NCI-H345 treated with DMSO at 0.1 percent for 48 hours (cell line): ENCODE measurements around the gene RIN3.

Experiments
- DNase-seq: peaks from one replicate; lab custom pipeline; 2025; ENCODE audit not compliant: unreplicated experiment; lab: John Stamatoyannopoulos, UW

The RIN3 gene

DNA sequence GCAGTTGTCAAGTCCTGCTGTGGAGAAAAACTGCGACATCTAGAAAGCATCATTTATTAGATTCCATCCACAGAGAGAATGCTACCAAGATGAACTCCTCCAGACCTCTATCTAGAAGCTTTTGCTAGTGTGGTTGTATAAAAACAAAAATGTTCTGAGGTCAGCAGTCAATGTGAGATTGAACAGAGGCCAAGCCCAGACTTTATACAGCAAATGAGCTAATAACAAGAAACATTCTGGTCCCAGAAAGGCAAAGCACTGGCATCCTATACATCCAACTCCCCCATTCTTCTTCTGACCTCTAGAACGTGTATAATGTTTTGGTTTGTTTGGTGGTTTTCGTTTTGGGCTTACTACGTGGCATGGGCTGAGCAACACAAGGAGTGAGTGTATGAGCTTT lies 26.7 kb upstream of the RIN3 start:
- no peak for DNase-seq

DNA sequence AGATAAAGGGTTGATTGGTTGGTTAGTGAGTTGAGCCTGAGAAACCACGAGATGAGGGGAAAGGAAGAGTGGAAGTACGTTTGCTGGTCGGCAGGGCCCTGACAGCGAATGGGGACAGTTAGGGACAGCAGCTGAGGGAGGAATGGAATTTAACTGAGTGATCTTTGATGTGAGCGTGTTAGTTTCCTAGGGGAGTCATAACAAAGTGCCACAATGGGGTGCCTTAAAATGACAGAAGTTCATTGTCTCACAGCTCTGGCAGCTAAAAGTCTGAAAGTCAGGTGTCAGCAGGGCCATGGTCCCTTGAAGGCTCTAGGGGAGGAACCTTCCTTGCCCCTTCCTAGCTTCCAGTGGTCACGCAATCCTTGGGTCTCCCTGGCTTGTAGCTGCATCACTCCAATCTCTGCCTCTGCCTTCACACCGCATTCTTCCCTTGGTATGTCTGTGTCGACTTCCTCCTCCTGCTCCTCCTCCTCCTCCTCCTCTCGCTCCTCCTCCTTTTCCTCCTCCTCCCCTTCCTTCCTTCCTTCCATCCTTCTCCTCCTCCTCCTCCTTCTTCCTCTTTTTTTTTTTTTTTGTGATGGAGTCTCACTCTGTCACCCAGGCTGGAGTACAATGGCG lies 26.0 kb upstream of the RIN3 start:
- DNase-seq: no peak

DNA sequence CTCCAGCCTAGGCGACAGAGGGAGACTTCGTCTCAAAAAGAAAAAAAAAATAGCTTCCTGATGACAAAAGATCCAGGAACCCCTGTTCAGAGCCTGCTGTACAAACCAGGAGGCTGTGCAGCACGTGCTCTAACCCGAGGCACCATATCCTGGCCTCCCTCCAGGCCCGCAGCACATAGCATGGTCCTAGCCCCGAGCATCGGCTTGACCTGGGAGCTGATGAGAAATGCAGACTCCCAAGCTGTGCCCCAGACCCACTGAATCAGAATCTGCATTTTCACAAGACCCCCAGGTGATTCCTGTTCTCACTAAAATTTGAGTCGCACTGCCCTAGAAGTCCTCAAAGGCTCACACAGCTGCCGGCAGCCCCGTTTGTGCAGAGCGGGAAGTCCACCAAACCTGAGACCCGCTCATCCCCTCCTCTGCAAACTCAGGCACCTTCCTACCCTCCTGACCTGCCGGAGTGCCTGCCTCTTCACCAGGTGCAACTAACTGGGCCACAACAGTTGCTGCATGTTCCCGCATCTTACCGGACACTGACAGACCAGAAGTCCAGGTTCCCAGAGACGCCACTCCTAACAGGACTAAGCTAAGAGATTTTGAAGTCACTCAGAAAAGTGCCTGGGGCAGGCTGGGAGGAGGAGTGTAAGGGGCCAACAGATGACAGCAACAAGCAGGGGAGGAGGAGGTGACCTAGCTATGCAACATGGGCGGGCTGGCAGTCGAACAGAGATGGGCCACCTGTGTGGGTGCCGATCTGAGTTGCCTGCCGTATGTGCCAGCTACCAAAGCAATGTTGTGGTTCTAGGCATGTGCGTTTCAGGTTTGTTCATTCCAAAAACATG lies 24.0 kb upstream of the RIN3 start:
- no peak for DNase-seq

GRCh38 chr14:92490239-92490959 lies 23.2 kb upstream of the RIN3 start:
- no peak for DNase-seq

- no peak for DNase-seq
These were observed 21.8 kb upstream of the RIN3 start for GRCh38 chr14:92491782-92492181.

- no peak for DNase-seq
These were observed 21.3 kb upstream of the RIN3 start for GRCh38 chr14:92492258-92492657.

GRCh38 chr14:92493024-92493423 lies 20.6 kb upstream of the RIN3 start:
- DNase-seq: no peak

- DNase-seq: no peak
These were observed 20.1 kb upstream of the RIN3 start for GRCh38 chr14:92493492-92493891.

GRCh38 chr14:92494512-92494911 lies 19.1 kb upstream of the RIN3 start:
- no peak for DNase-seq

GRCh38 chr14:92495027-92495426 lies 18.6 kb upstream of the RIN3 start:
- DNase-seq: no peak

DNA sequence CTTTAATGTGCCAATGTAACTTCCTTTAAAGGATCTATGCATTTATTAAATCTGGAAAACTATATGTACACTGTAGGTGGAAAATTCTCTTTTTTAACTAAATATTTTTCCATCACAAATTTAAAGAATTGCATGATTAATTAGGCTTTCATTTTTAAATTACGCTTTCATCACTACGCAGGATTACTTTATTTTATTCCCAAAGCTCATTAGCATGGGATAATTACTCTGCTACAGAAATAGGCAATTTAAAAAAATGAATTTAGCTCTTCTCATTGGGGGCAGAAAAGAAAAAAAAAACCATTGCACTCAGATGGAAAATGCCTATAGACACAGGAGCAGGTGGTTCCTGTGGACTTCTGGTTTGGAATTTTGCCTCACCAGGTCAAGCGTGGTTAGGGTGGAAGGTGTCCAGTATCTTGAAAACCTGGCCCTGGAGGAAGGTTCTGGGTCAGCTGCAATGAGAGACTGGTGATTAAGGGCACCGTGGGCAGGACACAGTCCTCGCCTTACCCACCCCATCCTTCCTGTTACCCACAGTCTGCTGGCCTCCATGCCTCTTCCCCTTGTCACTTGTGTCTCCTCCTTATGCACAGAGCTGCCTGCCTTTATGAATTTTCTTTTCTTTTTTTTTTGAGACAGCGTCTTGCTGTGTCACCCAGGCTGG lies 17.3 kb upstream of the RIN3 start:
- DNase-seq: no peak

DNA sequence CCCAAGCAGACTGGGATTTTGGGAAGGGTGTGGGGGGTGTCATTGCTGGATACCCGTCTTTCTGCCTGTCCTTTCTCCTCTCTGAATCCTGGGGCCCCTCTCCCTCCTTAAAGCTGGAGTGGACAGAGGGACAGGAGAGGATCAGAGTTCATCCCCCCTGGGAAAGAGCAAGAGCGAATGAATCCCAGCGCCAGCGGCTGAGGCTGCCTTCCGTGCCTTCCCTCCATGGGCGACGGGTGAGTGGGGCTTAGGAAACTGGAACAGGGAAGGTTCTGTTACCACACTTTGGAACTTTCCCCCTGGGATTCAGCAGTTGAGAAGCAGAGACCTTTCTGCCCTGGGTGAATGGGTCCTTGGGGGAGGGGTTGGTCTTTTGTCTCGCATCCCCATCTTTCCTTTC lies 16.2 kb upstream of the RIN3 start:
- DNase-seq: no peak

DNA sequence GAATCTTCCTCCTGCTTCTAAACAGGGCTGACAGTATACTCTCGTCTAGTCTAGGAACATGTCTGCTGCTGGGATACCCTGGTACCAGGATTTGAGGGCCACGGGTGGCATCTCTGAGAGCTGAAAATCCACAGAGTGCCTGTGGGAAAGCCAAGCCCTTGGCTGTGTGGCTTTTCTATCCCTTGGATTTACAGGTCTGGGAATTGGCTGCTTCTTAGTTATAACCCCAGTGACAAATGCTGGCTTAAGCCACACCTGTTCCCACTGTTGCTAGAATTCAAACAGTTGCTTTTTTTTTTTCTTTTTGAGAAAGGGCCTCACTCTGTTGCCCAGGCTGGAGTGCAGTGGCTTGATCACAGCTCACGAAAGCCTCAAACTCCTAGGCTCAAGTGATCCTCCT lies 14.3 kb upstream of the RIN3 start:
- DNase-seq: no peak

- no peak for DNase-seq
These were observed 13.1 kb upstream of the RIN3 start for GRCh38 chr14:92500491-92500941.

DNA sequence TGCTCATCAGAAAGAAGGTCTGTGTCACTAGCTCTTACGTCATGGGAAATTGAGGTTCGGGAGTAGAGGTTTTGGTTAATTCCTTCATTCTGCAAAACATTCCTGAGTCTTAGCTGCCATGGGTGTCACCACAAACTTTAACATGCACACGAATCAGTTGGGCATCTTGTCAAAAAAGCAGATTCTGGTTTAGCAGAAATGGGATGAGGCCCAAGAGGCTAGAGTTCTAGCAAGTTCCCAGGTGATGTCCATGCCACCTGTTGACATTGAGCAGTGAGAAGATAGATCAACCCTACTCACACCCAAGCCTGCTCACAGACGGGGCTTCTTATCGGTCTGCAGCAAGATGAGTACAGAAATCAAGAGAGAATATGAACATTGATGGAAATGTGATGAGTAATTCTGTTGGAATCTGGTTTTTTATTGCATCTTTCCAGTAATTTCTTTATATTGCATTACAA lies 11.7 kb upstream of the RIN3 start:
- DNase-seq: no peak

DNA sequence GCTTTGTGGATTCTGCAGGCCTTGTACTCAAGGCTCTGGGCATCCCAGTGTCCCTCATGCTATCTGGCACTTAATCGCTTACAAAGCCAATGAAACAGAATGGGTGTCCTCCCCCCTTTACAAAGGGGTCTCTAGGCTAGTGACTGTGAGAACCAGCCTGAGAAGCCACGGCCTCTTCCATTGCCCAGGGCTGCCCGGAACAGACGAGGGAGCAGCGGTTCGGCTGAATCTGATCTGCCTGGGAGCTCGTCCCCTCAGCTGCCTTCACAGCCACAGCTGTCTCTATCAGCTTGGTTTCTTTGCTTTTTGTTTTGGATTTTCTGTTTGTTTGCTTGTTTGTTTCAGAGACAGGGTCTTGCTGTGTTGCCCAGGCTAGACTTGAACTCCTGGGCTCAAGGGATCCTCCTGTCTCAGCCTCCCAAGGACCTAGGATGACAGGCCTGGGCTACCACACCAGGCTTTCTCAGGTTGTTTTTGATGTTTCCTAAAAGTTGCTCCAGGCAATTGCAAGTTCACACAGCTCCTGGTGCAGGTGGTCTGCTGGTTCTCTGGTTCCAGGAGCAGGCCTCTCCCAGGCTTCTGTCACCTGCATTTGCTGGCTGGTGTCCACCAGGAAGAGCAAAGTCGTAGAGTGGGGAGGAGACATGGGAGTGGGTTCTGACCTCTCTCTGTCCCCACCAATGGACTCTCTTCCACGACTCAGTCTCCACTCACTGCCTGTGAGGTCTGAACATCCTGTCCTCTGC lies 10.9 kb upstream of the RIN3 start:
- DNase-seq: no peak

- no peak for DNase-seq
These were observed 9.7 kb upstream of the RIN3 start for GRCh38 chr14:92503756-92504491.

DNA sequence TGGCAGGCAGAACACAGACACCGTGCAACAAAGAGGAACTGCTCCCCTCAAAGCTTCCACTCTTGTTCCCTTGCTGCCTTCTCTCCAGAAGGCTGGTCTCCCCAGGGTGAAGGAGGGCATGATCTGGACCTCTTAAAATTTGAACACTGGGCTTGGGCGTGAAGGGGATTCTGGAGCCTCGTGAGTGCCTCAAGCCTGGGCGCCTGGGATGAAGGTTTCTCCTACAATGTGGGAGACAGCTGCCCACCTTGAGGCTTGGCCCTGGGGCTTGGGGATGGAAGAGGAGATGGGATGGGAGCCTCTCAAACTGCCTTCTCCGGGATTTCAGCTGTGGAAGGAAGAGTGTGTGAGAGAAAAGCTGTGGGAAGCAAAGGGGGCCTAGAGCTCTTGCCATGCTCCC lies 7.8 kb upstream of the RIN3 start:
- DNase-seq: no peak

DNA sequence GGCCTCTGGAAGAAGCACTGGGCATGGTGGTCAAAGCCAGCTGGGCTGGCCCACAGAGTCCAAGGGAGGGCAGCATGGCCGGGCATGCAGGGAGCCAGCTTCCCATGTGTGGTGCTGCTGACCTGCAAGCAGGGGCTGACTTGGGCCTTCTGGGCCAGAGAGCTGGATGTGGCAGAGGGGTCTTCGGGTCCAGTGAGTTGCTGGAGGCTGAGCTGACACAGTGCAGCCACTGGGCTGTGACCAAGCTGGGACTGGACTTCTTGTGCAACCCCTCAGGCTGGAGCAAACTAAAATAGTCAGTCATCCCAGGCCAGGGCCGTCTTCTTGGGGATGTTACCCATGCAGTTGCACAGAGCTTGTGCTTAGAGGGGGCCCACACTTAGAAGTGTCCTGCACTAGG lies 7.3 kb upstream of the RIN3 start:
- no peak for DNase-seq

- peak; percentile 93 for DNase-seq
These were observed 6.3 kb upstream of the RIN3 start for GRCh38 chr14:92507174-92507768.
